HG02763 (cell line): ENCODE results near the gene KBTBD12.

Experiments used
- ATAC-seq: cut with Tn5 transposase; IDR thresholded peaks from one replicate; pipeline ENCODE4 v1.9.1; 2021; ENCODE audit warnings: mild to moderate bottlenecking, moderate library complexity; ENCODE audit not compliant: unreplicated experiment

KBTBD12 gene

DNA sequence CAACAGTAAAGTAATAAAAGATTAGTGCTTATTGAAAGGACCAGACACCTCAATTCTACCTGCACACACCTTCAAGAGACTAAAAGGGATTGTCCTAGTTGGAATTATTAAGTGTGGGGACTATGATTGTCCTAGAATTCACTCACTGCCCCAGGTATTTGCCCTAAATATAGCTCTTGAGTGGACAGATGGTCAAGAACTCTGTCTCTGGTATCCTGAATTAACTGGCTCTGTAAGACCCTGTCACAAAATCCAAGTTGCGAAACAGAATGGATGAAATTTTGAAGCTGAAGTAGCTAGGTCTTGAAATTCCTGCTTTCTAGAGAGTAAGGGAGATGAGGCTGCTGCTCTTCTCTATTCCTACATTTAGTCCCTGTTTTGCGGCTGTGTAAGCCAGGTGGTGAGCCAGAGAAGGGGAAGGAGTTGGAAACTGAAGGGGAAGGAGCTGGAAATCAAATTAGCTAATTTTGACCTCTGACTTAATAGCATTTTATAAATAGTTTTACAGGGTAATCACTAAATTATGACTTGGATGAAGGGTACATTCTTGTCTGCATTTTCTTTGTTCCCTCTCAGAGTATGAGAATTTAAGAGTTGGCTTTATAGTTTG, 34.5 kb downstream of the KBTBD12 start:
- no peak for ATAC-seq

- ATAC-seq: no peak
These were observed 36.2 kb downstream of the KBTBD12 start for GRCh38 chr3:127951276-127951675.

GRCh38 chr3:127953091-127954035, 38.3 kb downstream of the KBTBD12 start:
- no peak for ATAC-seq

DNA sequence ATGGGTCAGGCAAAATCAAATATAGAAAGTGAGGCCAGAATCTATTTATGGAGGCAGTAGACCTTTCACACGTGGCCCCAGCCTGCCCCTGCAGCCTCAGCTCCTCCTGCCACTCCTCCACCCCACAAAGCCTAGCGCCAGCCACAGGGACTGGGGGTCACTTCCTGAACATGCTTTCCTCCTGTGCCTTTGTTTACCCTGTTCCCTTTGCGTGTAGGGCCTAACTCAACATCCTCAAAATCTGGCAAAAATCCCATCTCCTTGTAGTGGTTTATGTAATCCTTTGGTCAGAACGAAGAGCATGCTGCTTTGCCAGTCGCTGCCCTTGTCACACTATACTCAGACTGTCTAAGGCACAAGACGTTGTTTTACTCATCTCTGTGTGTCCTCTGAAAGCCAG, 39.6 kb downstream of the KBTBD12 start:
- no peak for ATAC-seq

DNA sequence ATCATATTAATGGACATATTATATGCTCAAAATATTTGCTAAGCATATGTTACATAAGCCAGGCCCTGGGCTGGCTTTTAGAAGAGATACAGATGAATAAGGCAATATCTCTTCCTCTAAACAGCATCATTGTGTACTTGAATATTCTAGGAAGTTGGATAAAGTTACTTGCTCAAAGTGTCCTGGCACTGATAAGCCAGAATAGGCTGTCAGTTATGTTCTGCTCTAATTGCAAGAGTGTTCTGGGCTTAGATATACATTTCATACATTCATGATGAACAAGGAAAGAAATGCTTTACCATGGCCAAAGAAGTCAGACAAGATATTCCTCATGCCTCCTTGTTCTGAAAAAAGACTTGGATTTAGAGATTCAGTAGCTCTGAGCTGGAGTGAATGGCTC, 40.7 kb downstream of the KBTBD12 start:
- ATAC-seq: no peak

GRCh38 chr3:127959041-127959440, 44.0 kb downstream of the KBTBD12 start:
- no peak for ATAC-seq

- ATAC-seq: no peak
These were observed 44.8 kb downstream of the KBTBD12 start for GRCh38 chr3:127959873-127960272.

DNA sequence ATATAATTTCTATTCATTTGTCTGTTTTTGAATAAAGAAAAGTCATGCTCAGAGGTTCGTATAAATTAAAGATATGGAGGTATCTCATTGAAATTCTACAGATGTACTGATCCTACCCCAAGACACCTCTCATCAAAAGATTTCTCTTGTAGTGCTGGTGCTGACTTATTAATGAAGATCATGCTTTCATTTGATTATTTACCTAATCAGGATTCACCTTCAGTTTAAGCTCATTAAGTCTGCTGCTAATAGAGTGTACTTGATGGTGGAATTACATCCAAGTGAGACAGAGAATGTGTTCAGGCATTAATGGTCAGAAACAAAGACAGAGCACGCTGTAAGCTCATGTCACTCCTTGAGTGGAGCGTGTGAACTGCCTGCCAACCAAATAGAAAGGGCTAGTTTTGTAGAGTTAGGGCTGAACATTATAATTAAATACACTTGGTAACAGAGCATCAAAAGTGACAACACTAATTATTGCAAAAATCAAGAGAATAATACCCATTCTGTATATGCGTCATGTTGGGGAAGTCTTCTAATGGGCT, 45.5 kb downstream of the KBTBD12 start:
- no peak for ATAC-seq

GRCh38 chr3:127961124-127961523, 46.1 kb downstream of the KBTBD12 start:
- ATAC-seq: no peak

- no peak for ATAC-seq
These were observed 46.9 kb downstream of the KBTBD12 start for GRCh38 chr3:127961963-127962362.

DNA sequence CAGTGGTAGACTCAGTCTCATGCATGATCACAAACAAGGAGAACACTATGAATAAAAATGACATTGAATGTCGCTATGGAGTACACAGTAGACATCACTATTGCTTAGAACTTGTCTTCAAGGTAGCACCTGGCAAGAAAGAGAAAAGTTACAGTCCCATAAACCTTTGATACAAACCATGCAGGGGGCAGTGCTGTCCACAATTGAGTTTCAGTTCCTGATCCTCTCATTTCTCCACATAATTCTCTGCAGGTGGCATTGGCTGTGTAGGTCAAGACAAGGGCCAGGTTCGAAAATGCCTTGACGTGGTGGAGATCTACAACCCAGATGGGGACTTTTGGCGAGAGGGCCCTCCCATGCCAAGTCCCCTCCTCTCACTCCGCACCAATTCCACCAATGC, 47.9 kb downstream of the KBTBD12 start:
- ATAC-seq: no peak

DNA sequence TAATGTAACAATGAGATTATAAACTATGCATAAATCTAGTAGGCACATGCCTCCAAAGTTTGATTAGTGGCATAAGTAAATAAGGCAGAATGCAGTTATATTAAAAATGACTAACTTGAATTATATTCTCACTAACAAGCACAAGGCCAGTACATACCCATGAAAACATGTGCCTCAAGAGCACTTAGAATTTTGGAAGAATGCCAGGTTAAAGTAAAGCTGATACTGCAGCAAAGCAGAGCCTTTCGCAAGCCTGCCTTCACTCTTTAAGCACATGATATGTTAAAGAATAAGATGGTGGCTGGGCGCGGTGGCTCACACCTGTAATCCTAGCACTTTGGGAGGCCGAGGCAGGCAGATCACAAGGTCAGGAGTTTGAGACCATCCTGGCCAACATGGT, 49.0 kb downstream of the KBTBD12 start:
- ATAC-seq: no peak

- ATAC-seq: no peak
These were observed 49.8 kb downstream of the KBTBD12 start for GRCh38 chr3:127964816-127965215.

DNA sequence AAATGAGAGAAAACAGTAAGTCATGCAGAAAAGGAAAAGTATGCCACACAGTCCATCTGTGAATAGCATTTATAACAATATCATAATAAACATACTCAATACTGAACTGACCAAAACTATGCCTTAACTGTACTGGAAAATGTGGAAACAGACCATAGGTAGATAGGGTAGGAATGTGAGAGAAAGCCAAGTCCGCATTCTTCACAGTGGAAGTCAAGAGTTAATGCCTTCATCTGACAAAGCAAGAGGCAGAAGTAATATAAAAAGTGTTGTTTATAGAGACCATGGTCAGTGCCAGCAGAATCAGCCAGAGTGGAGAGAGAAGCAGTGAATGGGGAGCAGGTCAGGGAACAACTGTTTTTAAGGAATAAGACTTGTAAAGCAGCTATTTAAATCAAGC, 52.3 kb downstream of the KBTBD12 start:
- no peak for ATAC-seq

DNA sequence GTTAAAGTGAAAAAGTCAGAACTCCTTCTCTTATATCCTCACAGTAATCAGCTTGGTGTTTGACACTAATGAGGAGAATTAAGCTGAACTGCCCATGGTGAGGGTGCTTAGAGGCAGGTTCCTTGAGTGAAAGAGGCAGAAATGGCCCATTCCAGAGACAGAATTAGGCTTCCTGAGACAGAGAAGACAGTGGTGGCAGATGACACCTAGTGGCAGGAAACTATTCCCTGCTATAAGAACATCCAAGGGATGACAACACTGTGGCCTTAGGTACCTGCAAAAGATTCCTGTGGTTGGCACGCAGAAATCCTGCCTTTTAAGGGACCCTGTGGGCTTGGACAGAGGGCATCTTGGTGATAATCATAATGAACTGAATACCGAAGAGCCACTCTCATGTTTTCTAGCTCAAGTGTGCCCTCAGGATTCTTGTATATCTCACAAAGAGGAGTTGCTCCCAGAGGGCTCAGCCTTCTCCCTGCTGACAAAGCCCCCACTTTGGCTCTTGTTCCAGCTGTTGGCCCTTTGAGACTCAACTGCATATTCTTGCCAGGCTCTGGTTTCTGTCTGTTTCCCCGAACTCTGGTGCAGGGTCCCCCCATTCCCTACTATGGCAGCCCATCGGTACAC, 56.0 kb downstream of the KBTBD12 start:
- ATAC-seq: no peak

- no peak for ATAC-seq
These were observed 59.2 kb downstream of the KBTBD12 start for GRCh38 chr3:127974226-127974625.

DNA sequence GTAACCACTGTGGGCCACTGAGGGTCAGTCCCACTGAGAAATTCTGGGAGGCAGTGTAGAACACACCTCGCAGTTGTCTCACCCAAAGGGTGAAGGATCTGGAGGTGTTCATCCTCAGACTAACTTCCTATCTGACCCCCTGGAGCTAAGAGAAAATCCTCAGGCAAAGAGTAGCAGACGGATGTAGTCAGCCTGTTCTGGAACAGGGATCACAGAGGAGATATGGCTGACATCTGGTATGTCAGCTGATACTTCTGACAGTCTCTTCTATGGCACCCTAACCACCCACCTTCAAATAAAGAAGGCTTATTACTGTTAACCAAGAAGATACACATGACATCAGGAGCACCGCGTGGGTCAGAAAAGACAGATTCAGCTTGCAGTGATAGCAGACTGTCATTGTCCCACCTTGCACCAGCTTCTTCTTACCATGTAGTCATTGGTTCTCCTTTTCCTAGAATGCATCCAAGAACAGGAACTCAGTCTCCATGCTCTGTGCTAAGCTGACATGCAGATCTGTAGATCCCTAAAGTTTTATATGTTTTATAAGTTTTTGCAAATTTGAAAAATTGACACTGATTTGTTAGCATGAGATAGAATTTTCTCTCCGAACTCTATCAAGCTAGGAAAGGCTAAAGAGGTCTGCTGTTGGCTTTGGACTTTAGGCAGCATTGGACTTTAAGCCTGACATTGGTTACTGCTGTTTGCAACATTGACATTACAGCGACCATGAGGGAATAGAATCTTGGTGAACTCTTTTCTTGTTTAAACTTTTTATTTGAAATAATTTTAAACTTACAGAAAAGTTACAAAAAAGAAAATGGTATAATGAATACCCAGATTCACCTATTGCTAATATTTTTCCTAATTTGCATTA, 60.4 kb downstream of the KBTBD12 start:
- no peak for ATAC-seq

GRCh38 chr3:127978636-127979035, 63.6 kb downstream of the KBTBD12 start:
- no peak for ATAC-seq

DNA sequence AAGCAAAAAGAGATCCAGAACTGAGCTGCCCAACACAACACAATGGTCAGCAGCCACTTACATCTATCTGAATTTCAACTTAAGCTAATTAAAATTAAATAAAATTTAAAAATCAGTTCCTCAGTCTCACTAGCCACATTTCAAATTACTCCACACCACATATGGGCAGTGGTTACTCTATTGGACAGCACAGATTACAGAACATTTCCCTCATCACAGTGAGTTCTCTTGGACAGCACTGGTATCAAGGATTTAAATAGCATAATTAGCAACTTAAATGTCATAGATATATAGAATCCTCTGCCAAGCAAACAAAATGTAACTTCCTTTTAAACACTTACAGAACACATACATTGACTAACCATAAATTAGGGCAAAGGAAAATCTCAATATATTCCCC, 64.4 kb downstream of the KBTBD12 start:
- no peak for ATAC-seq

DNA sequence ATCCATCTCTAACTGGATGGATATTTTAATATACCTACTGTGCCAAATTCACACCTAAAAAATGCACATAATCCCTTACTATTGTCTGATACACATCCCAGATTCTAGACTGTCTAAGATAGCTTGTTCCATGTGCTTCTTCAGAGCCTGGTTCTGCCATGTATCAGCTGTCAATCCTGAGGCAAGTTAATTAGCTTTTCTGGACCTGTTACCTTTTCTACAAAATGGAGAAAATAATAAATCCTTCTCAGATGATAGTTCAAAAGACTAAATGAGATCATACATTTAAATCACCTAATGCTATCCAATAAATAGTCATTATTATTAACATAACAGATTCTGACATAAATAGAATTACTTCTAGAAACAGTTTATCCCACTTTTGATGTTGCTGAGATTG, 66.1 kb downstream of the KBTBD12 start:
- no peak for ATAC-seq

DNA sequence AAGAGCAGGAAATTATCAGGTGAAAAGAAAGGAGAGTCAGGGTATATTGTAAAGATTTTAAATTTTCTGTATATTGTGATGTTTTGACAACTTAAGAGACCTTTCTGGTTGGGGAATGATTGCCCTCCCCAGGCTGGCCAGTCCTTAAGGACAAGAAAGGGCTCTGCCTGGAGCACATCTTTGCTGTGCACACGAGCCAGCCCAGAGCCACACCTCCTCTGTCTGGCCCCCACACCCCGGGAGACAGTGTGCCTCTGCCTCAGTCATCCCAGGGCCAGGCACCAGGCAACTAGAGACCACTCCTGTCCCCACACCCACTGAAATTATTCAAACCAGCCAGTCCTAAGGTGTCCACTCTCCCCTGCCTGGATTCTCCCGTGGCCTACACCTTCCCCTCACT, 67.1 kb downstream of the KBTBD12 start:
- ATAC-seq: no peak
